HG03196 (cell line): ENCODE measurements around the gene SPRED2.
A peak's percentile ranks its signal among the peaks of the same experiment; 100 is the strongest.

Source experiments
- ATAC-seq: cut with Tn5 transposase; IDR thresholded peaks from one replicate; pipeline ENCODE4 v1.9.1; 2021; ENCODE audit not compliant: unreplicated experiment

SPRED2 gene

GRCh38 chr2:65432227-65433190 lies at the start of gene SPRED2:
TSS of gene SPRED2 (minus strand) at chr2:65432599. CDS start at chr2:65431987, 612 bp downstream.
- ATAC-seq = peak; percentile 30

GRCh38 chr2:65481961-65482360 lies 49.6 kb upstream of the SPRED2 start:
- ATAC-seq = no peak

- ATAC-seq = no peak
Measured at GRCh38 chr2:65479524-65479923, 47.1 kb upstream of the SPRED2 start.

- no peak for ATAC-seq
Measured at GRCh38 chr2:65478498-65479135, 46.2 kb upstream of the SPRED2 start.

GRCh38 chr2:65477590-65477989 lies 45.2 kb upstream of the SPRED2 start:
- ATAC-seq = no peak

GRCh38 chr2:65476778-65477177 lies 44.4 kb upstream of the SPRED2 start:
- no peak for ATAC-seq

- ATAC-seq = no peak
Measured at GRCh38 chr2:65475000-65475399, 42.6 kb upstream of the SPRED2 start.

- ATAC-seq = no peak
Measured at GRCh38 chr2:65473045-65473444, 40.6 kb upstream of the SPRED2 start.

GRCh38 chr2:65471409-65471808 lies 39.0 kb upstream of the SPRED2 start:
- no peak for ATAC-seq

GRCh38 chr2:65466551-65466950 lies 34.2 kb upstream of the SPRED2 start:
- ATAC-seq = no peak

GRCh38 chr2:65465857-65466256 lies 33.5 kb upstream of the SPRED2 start:
- ATAC-seq = no peak

- ATAC-seq = no peak
Measured at GRCh38 chr2:65465124-65465523, 32.7 kb upstream of the SPRED2 start.

GRCh38 chr2:65464604-65465003 lies 32.2 kb upstream of the SPRED2 start:
- no peak for ATAC-seq

- no peak for ATAC-seq
Measured at GRCh38 chr2:65458999-65459398, 26.6 kb upstream of the SPRED2 start.

GRCh38 chr2:65456886-65457285 lies 24.5 kb upstream of the SPRED2 start:
- no peak for ATAC-seq

GRCh38 chr2:65456064-65456463 lies 23.7 kb upstream of the SPRED2 start:
- no peak for ATAC-seq

- ATAC-seq = no peak
Measured at GRCh38 chr2:65453916-65454315, 21.5 kb upstream of the SPRED2 start.

- ATAC-seq = no peak
Measured at GRCh38 chr2:65452150-65452895, 19.9 kb upstream of the SPRED2 start.

- no peak for ATAC-seq
Measured at GRCh38 chr2:65450810-65451209, 18.4 kb upstream of the SPRED2 start.

GRCh38 chr2:65450393-65450792 lies 18.0 kb upstream of the SPRED2 start:
- ATAC-seq = no peak

GRCh38 chr2:65443509-65444186 lies 11.2 kb upstream of the SPRED2 start:
- ATAC-seq = no peak
